HEK293T (cell line): Measurements from ENCODE around the gene RAD51B.

Experiments
- CTCF ChIA-PET: fragments of 350-600 bp; formaldehyde crosslinking; extraction: SDS; loops from one replicate; lab custom pipeline; 2021; ENCODE audit warnings: antibody characterized with exemption, inconsistent platforms; lab: Yijun Ruan, JAX
- POLR2A ChIA-PET: fragments of 350-600 bp; formaldehyde crosslinking; extraction: SDS; loops from one replicate; lab custom pipeline; 2020; ENCODE audit warnings: antibody characterized with exemption, inconsistent platforms; lab: Yijun Ruan, JAX
- DNase-seq: peaks from one replicate; pipeline ENCODE4 v3.0.0; 2012; ENCODE audit warnings: mixed read lengths; ENCODE audit errors: extremely low spot score
- ARNT ChIP-seq: fragments of 450-650 bp; IDR thresholded peaks from 2 replicates; pipeline ENCODE4 v1.6.1; 2017; ENCODE audit warnings: mild to moderate bottlenecking
- BHLHE40 ChIP-seq: fragments of 450-650 bp; IDR thresholded peaks from 2 replicates; pipeline ENCODE4 v1.6.1; 2016; ENCODE audit warnings: mild to moderate bottlenecking, moderate library complexity, borderline replicate concordance
- CTBP1 ChIP-seq: fragments of 450-650 bp; IDR thresholded peaks from 2 replicates; pipeline ENCODE4 v1.6.1; 2016; ENCODE audit warnings: borderline replicate concordance
- ELF4 ChIP-seq: fragments of 450-650 bp; IDR thresholded peaks from 2 replicates; pipeline ENCODE4 v1.6.1; 2017; ENCODE audit warnings: antibody characterized with exemption
- FOXA1 ChIP-seq: fragments of 450-650 bp; IDR thresholded peaks from 2 replicates; pipeline ENCODE4 v1.6.1; 2016; ENCODE audit warnings: mild to moderate bottlenecking
- FOXK2 ChIP-seq: fragments of 450-650 bp; IDR thresholded peaks from 2 replicates; pipeline ENCODE4 v1.6.1; 2016; ENCODE audit warnings: mild to moderate bottlenecking
- FOXM1 ChIP-seq: fragments of 450-650 bp; IDR thresholded peaks from 2 replicates; pipeline ENCODE4 v1.6.1; 2017; ENCODE audit warnings: mild to moderate bottlenecking, borderline replicate concordance
- HDGF ChIP-seq: fragments of 450-650 bp; IDR thresholded peaks from 2 replicates; pipeline ENCODE4 v1.6.1; 2017; ENCODE audit warnings: antibody characterized with exemption, borderline replicate concordance
- L3MBTL2 ChIP-seq: fragments of 450-650 bp; conservative IDR thresholded peaks from 2 replicates; pipeline ENCODE4 v1.6.1; 2016; ENCODE audit warnings: mild to moderate bottlenecking
- LEF1 ChIP-seq: fragments of 450-650 bp; IDR thresholded peaks from 2 replicates; pipeline ENCODE4 v1.6.1; 2017; ENCODE audit warnings: mild to moderate bottlenecking, borderline replicate concordance
- NFRKB ChIP-seq: fragments of 450-650 bp; IDR thresholded peaks from 2 replicates; pipeline ENCODE4 v1.6.1; 2016; ENCODE audit warnings: mild to moderate bottlenecking, moderate library complexity
- PKNOX1 ChIP-seq: fragments of 450-650 bp; IDR thresholded peaks from 2 replicates; pipeline ENCODE4 v1.6.1; 2016
- SP1 ChIP-seq: fragments of 450-650 bp; IDR thresholded peaks from 2 replicates; pipeline ENCODE4 v1.6.1; 2017
- SUZ12 ChIP-seq: fragments of 450-650 bp; IDR thresholded peaks from 2 replicates; pipeline ENCODE4 v1.6.1; 2016; ENCODE audit warnings: mild to moderate bottlenecking
- TARDBP ChIP-seq: fragments of 450-650 bp; IDR thresholded peaks from 2 replicates; pipeline ENCODE4 v1.6.1; 2016
- ZNF384 ChIP-seq: fragments of 450-650 bp; IDR thresholded peaks from 2 replicates; pipeline ENCODE4 v1.6.1; 2016

Gene RAD51B

GRCh38 chr14:68439676-68440075 is 620.1 kb downstream of the RAD51B start:
- ChIA-PET POLR2A (no interaction called here), CTCF (no interaction called here)
- DNase-seq: no peak
- no peak for TF ChIP-seq BHLHE40
- no peak for TF ChIP-seq TARDBP
- no peak for TF ChIP-seq NFRKB
- TF ChIP-seq SP1: no peak
- TF ChIP-seq LEF1: no peak
- no peak for TF ChIP-seq FOXA1
- TF ChIP-seq SUZ12: no peak
- TF ChIP-seq ZNF384: no peak
- TF ChIP-seq PKNOX1: no peak

GRCh38 chr14:68440820-68441219 is 621.2 kb downstream of the RAD51B start:
- CTCF ChIA-PET: no interaction called here
- DNase-seq: no peak

DNA sequence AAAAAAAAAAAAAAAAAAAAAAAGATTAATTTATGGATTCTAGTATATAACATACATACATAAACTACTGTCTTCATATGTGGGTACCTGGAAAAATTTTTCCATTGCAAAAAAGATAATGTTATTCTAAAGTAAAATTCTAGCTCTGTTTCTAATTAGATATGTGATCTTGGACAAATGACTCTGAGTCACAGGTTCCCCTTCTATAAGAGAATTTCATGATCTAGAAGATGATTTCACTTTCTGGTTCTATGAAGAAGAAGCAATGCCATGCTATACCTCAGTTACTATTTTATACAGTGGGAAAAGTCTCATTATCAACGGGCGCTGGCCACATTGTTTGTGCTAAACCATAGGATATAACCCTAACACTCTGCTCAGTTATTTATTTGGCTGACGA is 622.0 kb downstream of the RAD51B start:
- CTCF ChIA-PET: interaction anchor here (0.7 kb wide), 1 partner anchor 507 kb away, joined by 3 read pairs; no protein-coding TSS in a partner anchor
- POLR2A ChIA-PET: no interaction called here
- no peak for DNase-seq
- TF ChIP-seq SP1 (no peak), FOXK2 (no peak), PKNOX1 (no peak)

More at GRCh38 chr14:68440820-68441219, 621.2 kb downstream of the RAD51B start:
- TF ChIP-seq BHLHE40 (no peak), FOXA1 (no peak), NFRKB (no peak), ZNF384 (no peak), ELF4 (no peak), CTBP1 (no peak), SUZ12 (no peak), FOXK2 (no peak)
- POLR2A ChIA-PET: no interaction called here

DNA sequence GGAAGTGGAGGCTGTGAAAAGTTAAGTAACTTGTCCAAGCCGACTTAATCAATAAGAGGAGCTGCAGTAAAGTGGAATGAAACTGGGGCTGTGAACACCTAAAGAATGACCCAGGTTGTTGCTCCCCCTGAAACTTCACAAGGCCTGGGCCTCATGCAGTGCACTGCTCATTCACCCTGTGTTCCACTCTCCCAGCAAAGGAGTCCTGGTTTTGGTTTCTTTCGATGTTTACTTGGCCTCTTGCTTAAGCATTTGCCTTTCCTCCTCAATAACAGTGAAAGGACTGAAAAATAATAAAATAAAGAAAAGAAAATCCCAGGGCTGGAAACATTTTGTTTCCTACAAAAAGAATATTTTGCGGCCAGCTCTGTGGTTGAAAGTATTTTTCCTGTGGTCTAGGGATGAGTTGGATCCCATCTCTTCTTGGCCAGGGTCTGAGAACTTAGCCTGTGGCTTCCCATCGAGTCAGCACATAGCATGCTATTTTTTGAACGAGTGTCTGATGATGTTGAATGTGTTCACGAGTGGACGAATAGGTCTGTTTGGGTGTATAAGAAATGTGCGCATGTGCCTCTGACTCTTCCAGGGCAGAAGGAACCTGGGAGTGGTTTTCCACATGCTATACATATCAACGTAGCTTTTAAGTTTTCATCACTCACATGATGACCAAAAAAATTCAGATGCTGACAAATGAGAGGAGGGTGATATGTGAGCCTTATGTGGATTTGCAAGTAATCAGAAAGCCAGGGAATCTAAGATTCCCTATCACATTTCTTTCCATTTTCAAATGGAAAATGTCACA is 623.5 kb downstream of the RAD51B start:
- no peak for DNase-seq
- CTCF ChIA-PET: no interaction called here
- TF ChIP-seq L3MBTL2 (no peak), PKNOX1 (no peak), LEF1 (no peak), CTBP1 (no peak), BHLHE40 (no peak), FOXA1 (no peak), NFRKB (no peak), TARDBP (no peak), ZNF384 (no peak), FOXK2 (no peak), HDGF (no peak), ELF4 (no peak), FOXM1 (no peak), ARNT (no peak), SUZ12 (no peak)
- POLR2A ChIA-PET: no interaction called here

GRCh38 chr14:68444449-68445168 is 625.0 kb downstream of the RAD51B start:
- POLR2A ChIA-PET: no interaction called here
- no peak for DNase-seq
- TF ChIP-seq FOXK2: no peak
- no peak for TF ChIP-seq ELF4
- no peak for TF ChIP-seq ARNT
- no peak for TF ChIP-seq CTBP1
- no peak for TF ChIP-seq FOXM1
- CTCF ChIA-PET: interaction anchor here (0.6 kb wide), 1 partner anchor 226 kb away, joined by 3 read pairs; no protein-coding TSS in a partner anchor

- DNase-seq: no peak
- CTCF ChIA-PET: no interaction called here
- TF ChIP-seq LEF1: no peak
- TF ChIP-seq ZNF384: no peak
- no peak for TF ChIP-seq SP1
- no peak for TF ChIP-seq FOXA1
- no peak for TF ChIP-seq ELF4
- no peak for TF ChIP-seq TARDBP
- TF ChIP-seq FOXK2: no peak
- TF ChIP-seq FOXM1: no peak
- no peak for TF ChIP-seq ARNT
- no peak for TF ChIP-seq BHLHE40
- no peak for TF ChIP-seq SUZ12
- no peak for TF ChIP-seq NFRKB
- TF ChIP-seq HDGF: no peak
- TF ChIP-seq CTBP1: no peak
- no peak for TF ChIP-seq L3MBTL2
- TF ChIP-seq PKNOX1: no peak
- POLR2A ChIA-PET: no interaction called here
Measured at GRCh38 chr14:68446243-68447040, 626.9 kb downstream of the RAD51B start.
